ENCODE data around the gene KATNB1.

- TF ChIP-seq POLR2A (IDR thresholded peaks at IDR 0.05) (no peak), CTCF (IDR thresholded peaks at IDR 0.05) (no peak)
Measured at GRCh38 chr16:57706717-57707116, 28.9 kb upstream of the KATNB1 start.
